HUES48 (cell line): ENCODE data around the gene FRS3.
A peak's percentile ranks its signal among the peaks of the same experiment; 100 is the strongest.
"Not testable (repeated sequence)": the region's sequence is repeated elsewhere in the genome, so short reads cannot be mapped to it uniquely, and the experiment has no call there.

Experiments
- H3K27ac ChIP-seq: one replicate; pipeline ENCODE4 v1.7.0; 2013; ENCODE audit warnings: low read depth, low read length, inconsistent platforms
- H3K27me3 ChIP-seq: 2 replicates; pipeline ENCODE4 v1.6.1; 2013; ENCODE audit warnings: mild to moderate bottlenecking, low read length; ENCODE audit not compliant: control insufficient read depth, insufficient read depth
- H3K36me3 ChIP-seq: 2 replicates; pipeline ENCODE4 v1.6.1; 2013; ENCODE audit warnings: low read length; ENCODE audit not compliant: control insufficient read depth, insufficient read depth
- H3K4me1 ChIP-seq: 2 replicates; pipeline ENCODE4 v1.6.1; 2013; ENCODE audit warnings: mild to moderate bottlenecking, low read length; ENCODE audit not compliant: control insufficient read depth, insufficient read depth
- H3K4me3 ChIP-seq: 2 replicates; pipeline ENCODE4 v1.5.1; 2013; ENCODE audit warnings: mild to moderate bottlenecking, low read depth, low read length
- H3K9ac ChIP-seq: 2 replicates; pipeline ENCODE4 v1.6.1; 2013; ENCODE audit warnings: mild to moderate bottlenecking, low read depth, low read length, moderate library complexity
- H3K9me3 ChIP-seq: 2 replicates; pipeline ENCODE4 v1.6.1; 2013; ENCODE audit warnings: low read length; ENCODE audit not compliant: control insufficient read depth, insufficient read depth

The FRS3 gene

DNA sequence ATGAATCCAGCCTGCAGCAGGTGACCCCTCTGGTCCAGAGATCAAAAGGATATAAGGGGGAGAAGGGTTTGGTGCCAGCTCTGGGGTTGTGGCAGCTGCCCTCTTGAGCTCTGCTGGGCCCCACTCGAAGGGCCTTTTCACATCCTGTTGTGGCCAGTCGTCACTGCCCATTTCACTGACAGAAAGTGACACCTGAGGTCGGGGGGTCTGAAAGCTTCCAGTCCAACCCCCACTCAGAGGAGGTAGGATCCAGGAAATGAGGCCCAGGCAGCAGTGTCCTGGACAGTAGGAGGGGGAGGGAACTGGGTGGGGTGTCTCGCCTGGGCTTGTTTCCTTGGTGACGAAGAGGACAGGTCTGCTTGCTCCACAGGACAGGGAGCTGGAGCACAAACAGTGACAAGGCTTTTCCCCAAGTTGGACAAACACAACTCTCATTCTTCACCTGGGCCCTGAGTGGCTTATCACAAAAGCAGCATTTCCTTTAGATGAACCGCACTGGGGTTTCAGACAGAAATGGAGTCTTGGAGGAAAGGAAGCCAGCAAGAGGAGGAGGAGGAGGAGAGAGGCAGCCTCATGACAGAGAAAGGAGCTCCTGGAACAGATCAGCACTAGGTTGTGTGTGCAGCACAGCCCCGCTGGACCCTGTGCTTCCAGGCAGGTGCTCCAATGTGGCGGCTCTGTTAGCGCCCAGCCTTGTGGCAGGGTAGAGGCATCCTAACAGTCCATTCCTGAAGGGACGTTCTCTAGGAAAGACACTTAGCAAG lies 11.0 kb downstream of the FRS3 start:
- H3K9me3 ChIP-seq: no peaks in the 10 kb centered on the region
- peak overlapping the region; percentile 40 for H3K27ac ChIP-seq
- H3K27me3 ChIP-seq: no peaks in the 10 kb centered on the region
- H3K4me1 ChIP-seq: no peaks in the 10 kb centered on the region
- H3K4me3 ChIP-seq: no peak overlapping the region
- H3K9ac ChIP-seq: no peak overlapping the region
- H3K36me3 ChIP-seq: peaks cover 16% of the 10 kb centered on the region; the same call in 1 of the 2 replicates

DNA sequence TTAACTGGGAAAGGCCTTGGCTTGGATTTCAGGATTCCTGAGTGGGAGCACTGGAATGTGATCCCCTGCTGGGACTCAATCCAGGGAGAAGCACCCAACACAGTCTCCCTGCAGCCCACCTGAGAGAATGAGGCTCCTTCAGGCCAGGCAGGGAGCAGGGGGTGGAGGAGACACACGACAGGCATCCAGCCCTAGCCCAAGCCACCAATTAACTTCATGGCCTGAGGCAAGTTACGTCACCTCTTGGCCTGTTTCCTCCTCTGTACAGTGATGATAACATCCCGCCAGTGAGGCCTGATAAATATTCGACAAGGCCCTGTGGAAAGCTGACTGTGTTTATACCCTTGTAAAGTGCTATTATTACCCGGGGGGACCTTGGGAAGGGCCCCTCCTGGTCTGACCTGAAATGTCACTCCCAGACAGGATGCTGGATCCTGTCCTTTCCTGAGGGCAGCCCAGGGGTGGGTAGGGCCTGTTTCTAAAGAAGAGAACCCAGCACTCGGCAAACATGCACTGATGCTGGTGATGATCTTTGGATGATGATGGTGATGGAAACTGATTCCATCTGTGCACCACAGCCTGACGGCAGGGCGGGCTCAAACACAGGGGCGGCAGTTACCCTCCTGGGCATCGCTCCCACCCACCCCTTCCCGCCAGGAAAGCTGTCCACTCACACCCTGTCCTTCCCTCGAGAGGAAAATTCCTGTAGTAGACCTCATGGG lies 12.4 kb downstream of the FRS3 start:
- H3K27ac ChIP-seq: no peak overlapping the region
- H3K36me3 ChIP-seq: peaks cover 10% of the 10 kb centered on the region; the same call in 1 of the 2 replicates
- H3K4me1 ChIP-seq: no peaks in the 10 kb centered on the region
- H3K4me3 ChIP-seq: no peak overlapping the region
- no peaks in the 10 kb centered on the region for H3K27me3 ChIP-seq
- H3K9ac ChIP-seq: no peak overlapping the region
- no peaks in the 10 kb centered on the region for H3K9me3 ChIP-seq

DNA sequence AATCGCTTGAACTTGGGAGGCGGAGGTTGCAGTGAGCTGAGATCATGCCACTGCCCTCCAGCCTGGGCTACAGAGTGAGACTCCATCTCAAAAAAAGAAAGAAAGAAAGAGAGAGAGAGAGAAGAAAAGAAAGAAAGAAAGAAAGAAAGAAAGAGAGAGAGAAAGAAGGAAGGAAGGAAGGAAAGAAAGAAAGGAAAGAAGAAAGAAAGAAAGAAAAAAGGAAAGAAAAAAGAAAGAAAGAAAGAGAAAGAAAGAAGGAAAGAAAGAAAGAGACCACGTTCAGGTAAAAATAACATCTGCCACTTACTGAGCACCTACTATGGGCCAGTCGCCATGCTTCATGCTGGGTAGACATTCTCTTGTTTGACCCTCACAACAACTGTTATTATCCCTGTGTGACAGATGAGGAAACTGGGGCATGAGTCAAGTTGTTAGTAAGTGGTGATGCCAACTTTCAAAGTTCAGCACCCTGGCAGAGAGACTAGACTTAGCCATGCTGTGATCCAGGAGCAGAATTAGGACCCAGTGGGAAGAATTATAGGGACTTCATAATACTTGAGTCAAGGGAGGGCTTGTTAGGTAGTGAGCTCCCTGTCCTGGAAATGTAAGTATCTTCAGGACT lies 13.5 kb downstream of the FRS3 start:
- H3K9ac ChIP-seq, H3K36me3 ChIP-seq, H3K9me3 ChIP-seq, H3K27ac ChIP-seq, H3K27me3 ChIP-seq, H3K4me1 ChIP-seq, H3K4me3 ChIP-seq: not testable (repeated sequence)

DNA sequence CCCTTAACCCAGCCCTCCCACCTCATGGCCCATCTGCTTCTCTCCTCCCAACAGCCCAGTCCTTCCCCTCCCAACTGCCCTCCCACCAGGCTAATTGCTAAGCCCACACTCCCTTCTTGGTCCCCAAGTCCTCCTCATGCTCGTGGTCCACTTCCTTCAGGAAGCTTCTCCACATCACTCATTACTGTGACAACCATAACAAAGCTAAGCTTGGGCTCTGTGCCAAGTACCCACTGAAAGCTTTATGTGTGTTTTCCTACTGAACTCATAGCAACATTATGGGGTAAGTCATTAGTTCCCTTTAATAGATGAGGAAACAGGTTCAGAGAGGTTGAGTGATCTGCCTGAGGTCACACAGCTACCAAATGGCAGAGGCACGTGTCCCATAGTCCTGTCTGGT lies 16.2 kb downstream of the FRS3 start:
- Histone ChIP-seq H3K27me3 (no peaks in the 10 kb centered on the region), H3K9me3 (no peaks in the 10 kb centered on the region), H3K9ac (no peak overlapping the region), H3K36me3 (no peaks in the 10 kb centered on the region), H3K4me3 (no peak overlapping the region), H3K27ac (no peak overlapping the region), H3K4me1 (no peaks in the 10 kb centered on the region)

DNA sequence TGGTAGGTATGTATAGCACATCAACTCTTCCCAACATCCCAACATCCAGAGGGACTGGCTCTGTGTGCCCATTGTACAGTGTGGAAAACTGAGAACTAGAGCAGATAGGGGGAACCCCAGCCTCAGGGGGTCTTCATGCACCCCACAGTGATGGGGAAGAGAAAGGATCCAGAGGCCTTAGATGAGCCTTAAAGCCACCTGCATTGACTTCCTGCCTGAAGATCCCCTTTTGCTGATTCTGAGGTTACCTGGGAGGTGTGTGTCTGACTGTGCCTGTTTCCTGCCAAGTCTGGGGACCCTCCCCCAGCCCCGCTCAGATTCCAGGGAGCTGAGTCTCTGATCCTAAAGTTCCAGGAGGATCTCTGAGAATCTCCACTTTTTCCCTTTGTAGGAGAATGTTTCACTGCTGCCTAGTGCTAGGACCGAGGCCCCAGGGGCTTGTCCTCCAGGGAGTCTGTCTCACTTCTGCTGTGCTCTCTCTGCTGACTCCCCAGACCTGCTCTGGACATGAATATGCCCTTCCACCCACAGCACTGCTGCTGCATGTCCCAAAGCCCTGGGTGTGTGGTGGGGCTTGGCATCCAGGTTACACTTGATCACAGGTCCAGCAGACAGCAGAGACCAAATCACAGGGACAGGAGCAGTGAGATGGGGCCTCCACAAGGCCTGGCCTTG lies 19.7 kb downstream of the FRS3 start:
- H3K36me3 ChIP-seq: no peaks in the 10 kb centered on the region
- no peaks in the 10 kb centered on the region for H3K27me3 ChIP-seq
- H3K9me3 ChIP-seq: no peaks in the 10 kb centered on the region
- H3K4me1 ChIP-seq: no peaks in the 10 kb centered on the region
- H3K27ac ChIP-seq: no peak overlapping the region
- no peak overlapping the region for H3K9ac ChIP-seq
- H3K4me3 ChIP-seq: no peak overlapping the region

DNA sequence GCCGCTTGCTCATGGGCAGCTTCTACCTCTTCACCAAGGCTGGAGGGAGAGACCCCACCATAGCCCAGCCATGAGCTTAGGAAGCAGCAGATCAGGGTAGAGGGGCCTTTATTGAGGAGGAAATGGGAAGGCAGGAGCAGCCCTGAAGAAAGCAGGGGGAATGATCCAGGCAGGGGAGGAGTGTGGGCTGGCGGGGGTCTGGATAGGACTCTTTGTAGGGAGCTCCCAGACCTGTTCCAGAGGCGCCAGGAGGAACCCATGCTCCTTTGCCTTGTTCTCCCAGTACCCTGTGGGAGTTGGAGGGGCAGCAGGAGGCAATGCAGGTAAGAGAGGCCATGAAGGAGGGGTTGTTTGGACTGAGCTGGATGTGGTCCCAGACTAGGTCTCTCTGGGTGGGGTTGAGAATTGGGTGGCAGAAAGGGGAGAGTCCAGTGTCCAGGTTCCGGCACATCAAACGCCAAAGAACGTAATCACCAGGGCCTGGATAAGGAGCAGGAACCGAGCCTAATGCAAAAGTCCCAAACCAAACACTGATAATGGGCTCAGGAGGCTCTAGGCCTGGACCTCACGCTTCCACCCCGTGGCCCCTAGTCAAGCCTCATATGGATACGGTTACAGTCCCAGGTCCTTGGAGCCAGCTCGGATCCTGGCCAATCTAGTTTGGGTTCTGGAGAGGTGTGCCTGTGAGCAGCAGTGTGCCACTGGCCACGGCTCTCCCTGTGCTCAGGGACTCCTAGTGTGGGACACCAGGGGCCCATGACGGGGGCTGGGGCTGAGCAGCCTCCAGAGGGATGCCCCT lies 20.4 kb downstream of the FRS3 start:
- H3K27ac ChIP-seq: no peak overlapping the region
- H3K9me3 ChIP-seq: no peaks in the 10 kb centered on the region
- no peaks in the 10 kb centered on the region for H3K4me1 ChIP-seq

DNA sequence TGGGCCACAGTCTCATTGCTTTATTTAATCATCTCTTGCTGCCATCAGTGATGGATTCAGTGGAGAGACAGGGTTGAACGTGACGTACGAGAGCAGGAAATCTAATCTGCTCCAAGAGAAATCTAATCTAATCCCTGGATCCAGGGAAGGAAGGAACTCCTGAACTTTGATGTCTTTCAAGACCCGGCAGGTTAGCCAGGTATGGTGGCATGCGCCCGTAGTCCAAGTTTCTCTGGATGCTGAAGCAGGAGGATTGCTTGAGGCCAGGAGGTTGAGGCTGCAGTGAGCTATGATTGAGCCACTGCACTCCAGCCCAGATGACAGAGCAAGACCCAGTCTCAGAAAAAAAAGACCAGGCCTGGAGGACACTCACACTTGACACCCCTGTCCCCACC lies 21.1 kb downstream of the FRS3 start:
- no peak overlapping the region for H3K27ac ChIP-seq
- no peaks in the 10 kb centered on the region for H3K9me3 ChIP-seq
- no peaks in the 10 kb centered on the region for H3K4me1 ChIP-seq
- H3K36me3 ChIP-seq: no peaks in the 10 kb centered on the region
- H3K27me3 ChIP-seq: no peaks in the 10 kb centered on the region
- no peak overlapping the region for H3K4me3 ChIP-seq
- no peak overlapping the region for H3K9ac ChIP-seq

More for the DNA sequence above, 20.4 kb downstream of the FRS3 start:
- no peaks in the 10 kb centered on the region for H3K36me3 ChIP-seq
- H3K9ac ChIP-seq: no peak overlapping the region
- no peak overlapping the region for H3K4me3 ChIP-seq
- no peaks in the 10 kb centered on the region for H3K27me3 ChIP-seq

DNA sequence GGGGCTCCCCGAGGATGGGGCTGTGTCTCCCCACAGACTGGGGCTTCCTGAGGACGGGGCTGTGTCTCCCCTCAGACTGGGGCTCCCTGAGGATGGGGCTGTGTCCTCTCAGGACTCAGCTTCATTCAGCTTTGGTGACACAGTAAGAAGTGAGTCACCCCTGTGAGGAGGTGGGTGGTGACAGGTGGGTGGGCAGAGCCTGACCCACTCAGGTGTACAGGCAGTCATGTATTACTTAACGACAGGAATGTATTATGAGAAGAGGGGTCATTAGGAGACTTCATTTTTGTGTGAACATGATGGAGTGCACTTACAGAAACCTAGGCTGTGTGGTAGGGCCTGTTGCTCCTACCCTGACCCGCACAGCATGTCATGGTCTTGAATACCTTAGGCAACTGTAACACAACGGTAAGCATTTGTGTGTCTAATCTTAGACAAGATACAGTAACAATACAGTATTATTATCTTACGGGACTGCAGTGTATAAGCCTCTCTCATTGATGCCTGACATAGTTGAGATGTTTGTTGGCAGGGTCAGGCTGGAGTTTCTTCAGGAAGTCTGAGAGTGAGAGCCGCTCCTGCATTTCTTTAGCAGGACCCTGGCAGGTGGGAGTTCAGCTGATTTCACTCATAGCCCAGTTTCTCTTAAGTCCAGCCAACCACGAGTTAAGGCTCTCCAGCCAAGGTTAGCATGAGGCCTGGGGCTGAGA lies 21.6 kb downstream of the FRS3 start:
- Histone ChIP-seq H3K4me1 (no peaks in the 10 kb centered on the region), H3K9ac (no peak overlapping the region), H3K4me3 (no peak overlapping the region), H3K27me3 (no peaks in the 10 kb centered on the region), H3K27ac (no peak overlapping the region), H3K36me3 (no peaks in the 10 kb centered on the region), H3K9me3 (no peaks in the 10 kb centered on the region)

DNA sequence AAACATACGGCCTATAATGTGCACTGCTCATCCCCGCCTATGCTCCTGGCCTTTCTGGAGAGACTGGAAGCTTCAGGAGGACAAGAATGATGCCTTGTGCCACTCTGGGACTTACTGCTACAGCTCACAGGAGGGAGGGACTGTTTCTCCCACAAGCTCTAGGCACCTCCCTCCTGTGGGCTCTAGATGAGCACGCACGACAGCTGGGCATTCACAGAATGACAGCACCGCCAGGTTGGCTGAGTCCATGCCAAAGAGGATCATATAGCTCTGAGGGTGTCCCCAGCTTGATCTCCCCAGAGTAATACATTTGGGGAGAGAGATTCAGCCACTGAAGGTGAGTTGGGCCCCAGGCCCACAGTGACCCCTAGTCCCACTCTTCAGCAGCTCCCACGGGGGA lies 22.4 kb downstream of the FRS3 start:
- H3K9ac ChIP-seq: no peak overlapping the region
- no peak overlapping the region for H3K4me3 ChIP-seq
- H3K27me3 ChIP-seq: no peaks in the 10 kb centered on the region
- H3K4me1 ChIP-seq: no peaks in the 10 kb centered on the region
- H3K9me3 ChIP-seq: no peaks in the 10 kb centered on the region
- no peak overlapping the region for H3K27ac ChIP-seq
- H3K36me3 ChIP-seq: no peaks in the 10 kb centered on the region

DNA sequence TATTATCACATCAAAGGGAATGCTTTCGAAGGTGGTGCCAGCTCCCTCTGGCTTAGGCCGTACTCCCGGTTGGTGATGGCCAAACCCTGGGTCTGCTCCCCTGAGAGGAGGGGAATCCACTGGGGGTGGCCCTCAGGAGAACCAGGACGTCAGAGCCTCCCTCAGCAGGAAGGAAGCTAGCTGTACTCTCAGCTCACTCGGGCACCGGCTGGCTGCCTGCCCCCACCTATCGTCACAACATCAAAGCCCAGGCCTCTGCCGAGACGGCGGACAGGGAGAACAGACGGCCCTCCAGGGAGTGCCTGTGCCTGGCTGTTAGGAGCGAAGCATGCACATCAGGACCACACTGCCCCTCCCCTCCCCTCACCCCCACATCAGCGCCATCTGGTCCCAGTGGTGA lies 23.3 kb downstream of the FRS3 start:
- H3K4me3 ChIP-seq: no peak overlapping the region

More for the DNA sequence above, 23.3 kb downstream of the FRS3 start:
- H3K9ac ChIP-seq: no peak overlapping the region
- no peak overlapping the region for H3K27ac ChIP-seq
- H3K9me3 ChIP-seq: no peaks in the 10 kb centered on the region
- H3K4me1 ChIP-seq: no peaks in the 10 kb centered on the region
- no peaks in the 10 kb centered on the region for H3K27me3 ChIP-seq
- no peaks in the 10 kb centered on the region for H3K36me3 ChIP-seq
